Brain microvascular endothelial cell (primary cell): Measurements from ENCODE around the gene S100A2.
"Not testable (repeated sequence)": the region's sequence is repeated elsewhere in the genome, so short reads cannot be mapped to it uniquely, and the experiment has no call there.

Source experiments
- DNase-seq: peaks from one replicate; pipeline ENCODE4 v3.0.0-alpha.2; 2020
- H3K27ac ChIP-seq: fragments of 250-450 bp; sonication (Bioruptor Pico); 2 replicates; pipeline ENCODE4 v1.5.1; 2020; ENCODE audit warnings: mild to moderate bottlenecking, moderate library complexity
- H3K27me3 ChIP-seq: fragments of 250-450 bp; sonication (Bioruptor Pico); replicated peaks from 2 replicates; pipeline ENCODE4 v1.5.1; 2020; ENCODE audit warnings: mild to moderate bottlenecking
- H3K36me3 ChIP-seq: fragments of 250-450 bp; sonication (Bioruptor Pico); replicated peaks from 2 replicates; pipeline ENCODE4 v1.5.1; 2020; ENCODE audit warnings: mild to moderate bottlenecking
- H3K4me3 ChIP-seq: 2 replicates; pipeline ENCODE4 v1.5.1; 2011; ENCODE audit warnings: low read depth, mild to moderate bottlenecking, control low read depth, low read length, moderate library complexity
- CTCF ChIP-seq: IDR thresholded peaks from 2 replicates; pipeline ENCODE4 v1.5.1; 2011; ENCODE audit warnings: low read depth, mild to moderate bottlenecking, moderate library complexity, low read length, control low read depth, inconsistent platforms; ENCODE audit errors: missing control alignments
- in situ Hi-C: cut with HindIII; loops from 2 replicates; pipeline ENCODE4 v1.10.0; 2017; ENCODE audit warnings: low sequenced_read_pairs, low pct_ligation_motif_present

S100A2 gene

GRCh38 chr1:153563991-153564390 is 1.7 kb downstream of the S100A2 start:
- no peak for DNase-seq
- no peak overlapping the region for H3K4me3 ChIP-seq
- no peaks in the 10 kb centered on the region for H3K27me3 ChIP-seq
- in situ Hi-C loops: no loop called here
- no peak overlapping the region for H3K27ac ChIP-seq
- no peak for TF ChIP-seq CTCF
- no peaks in the 10 kb centered on the region for H3K36me3 ChIP-seq

- no peak for TF ChIP-seq CTCF
- Histone ChIP-seq H3K4me3 (no peak overlapping the region), H3K27ac (no peak overlapping the region), H3K27me3 (no peaks in the 10 kb centered on the region), H3K36me3 (no peaks in the 10 kb centered on the region)
- in situ Hi-C loops: no loop called here
- no peak for DNase-seq
These were observed 2.2 kb downstream of the S100A2 start for GRCh38 chr1:153563483-153563901.

- DNase-seq, H3K27ac ChIP-seq, H3K4me3 ChIP-seq, H3K27me3 ChIP-seq, in situ Hi-C loops, H3K36me3 ChIP-seq: not testable (repeated sequence)
These were observed 3.6 kb downstream of the S100A2 start for GRCh38 chr1:153562021-153562420.

GRCh38 chr1:153561466-153561985 is 4.1 kb downstream of the S100A2 start:
- Histone ChIP-seq H3K27ac (no peak overlapping the region), H3K4me3 (no peak overlapping the region), H3K36me3 (no peaks in the 10 kb centered on the region), H3K27me3 (no peaks in the 10 kb centered on the region)
- in situ Hi-C loops: no loop called here
- TF ChIP-seq CTCF: no peak
- DNase-seq: no peak

- in situ Hi-C loops: no loop called here
- TF ChIP-seq CTCF: no peak
- DNase-seq: no peak
- Histone ChIP-seq H3K27ac (no peak overlapping the region), H3K36me3 (no peaks in the 10 kb centered on the region), H3K27me3 (no peaks in the 10 kb centered on the region), H3K4me3 (no peak overlapping the region)
These were observed 4.7 kb downstream of the S100A2 start for GRCh38 chr1:153560771-153561465.

GRCh38 chr1:153560241-153560640 is 5.4 kb downstream of the S100A2 start:
- DNase-seq: no peak
- in situ Hi-C loops: no loop called here
- Histone ChIP-seq H3K27me3 (no peaks in the 10 kb centered on the region), H3K36me3 (no peaks in the 10 kb centered on the region), H3K27ac (no peak overlapping the region), H3K4me3 (no peak overlapping the region)
- no peak for TF ChIP-seq CTCF
